Thymus (tissue), 11 donors: ENCODE results near the gene SLC16A6. TPM values are rescaled to one million over a fixed set of nuclear protein-coding genes. Genes with fewer than 3 reads are reported as not detected.

Experiments
- DNase-seq, 9 donors: peaks; one replicate each; pipeline ENCODE4 v3.0.0-alpha.2; 2013; ENCODE audit warnings: low spot score in 9 of 9, low read depth in 6 of 9, missing footprints in 1 of 9
- H3K27ac ChIP-seq, 2 donors: one replicate each; pipeline ENCODE4 v1.5.1; 2013; ENCODE audit warnings: control low read depth in 1 of 2, low read depth in 1 of 2, low read length in 1 of 2, mild to moderate bottlenecking in 1 of 2, moderate library complexity in 1 of 2
- H3K27me3 ChIP-seq, 2 donors: one replicate each; pipeline ENCODE4 v1.5.1; 2013; ENCODE audit warnings: low read length in 1 of 2; ENCODE audit not compliant: control insufficient read depth in 2 of 2, insufficient read depth in 1 of 2
- H3K36me3 ChIP-seq, 2 donors: one replicate each; pipeline ENCODE4 v1.5.1; 2013; ENCODE audit warnings: low read length in 1 of 2, mild to moderate bottlenecking in 1 of 2, moderate library complexity in 1 of 2; ENCODE audit not compliant: control insufficient read depth in 2 of 2, insufficient read depth in 2 of 2
- H3K4me1 ChIP-seq, 2 donors: one replicate each; pipeline ENCODE4 v1.5.1; 2013; ENCODE audit warnings: low read length in 2 of 2; ENCODE audit not compliant: control insufficient read depth in 2 of 2, insufficient read depth in 2 of 2
- H3K4me3 ChIP-seq, 2 donors: one replicate each; pipeline ENCODE4 v1.5.1; 2013; ENCODE audit warnings: low read length in 2 of 2, control low read depth in 1 of 2, mild to moderate bottlenecking in 1 of 2
- H3K9me3 ChIP-seq, 2 donors: one replicate each; pipeline ENCODE4 v1.5.1; 2013; ENCODE audit warnings: low read length in 1 of 2, mild to moderate bottlenecking in 1 of 2; ENCODE audit not compliant: control insufficient read depth in 2 of 2, insufficient read depth in 1 of 2
- WGBS: extraction: QIAGEN DNeasy Blood & Tissue Kit; methylation state at CpG from one replicate; pipeline ENCODE4 v1.1.7; 2013; 5-methylcytosine and 5-hydroxymethylcytosine counted together
- polyA plus RNA-seq: library from polyadenylated mRNA; stranded (reverse); fragments of 200-250 nt; gene quantifications from one replicate; pipeline ENCODE4 v1.2.3, GENCODE V29; 2013
- total RNA-seq: library from RNA; stranded (reverse); fragments of 120-200 nt; gene quantifications from one replicate; pipeline ENCODE4 v1.2.4, GENCODE V29; 2013
- donor health status: healthy.

Gene SLC16A6
- total and polyA plus RNA-seq, 2 donors: 2.0 to 2.4 TPM

- no peak for DNase-seq
- Histone ChIP-seq H3K4me1 (peaks cover 22 to 47% of the 10 kb centered on the region in 2 donors), H3K9me3 (no peaks in the 10 kb centered on the region), H3K27me3 (peaks cover 0 to 16% of the 10 kb centered on the region in 2 donors), H3K27ac (no peak overlapping the region), H3K4me3 (no peak overlapping the region), H3K36me3 (no peaks in the 10 kb centered on the region)
- 96% methylated on average over 4 of the region's 4 CpGs for WGBS
These were observed 3.7 kb upstream of the SLC16A6 start for GRCh38 chr17:68294617-68295016.

GRCh38 chr17:68294196-68294555 is 3.2 kb upstream of the SLC16A6 start:
- Histone ChIP-seq H3K9me3 (no peaks in the 10 kb centered on the region), H3K27me3 (peaks cover 0 to 16% of the 10 kb centered on the region in 2 donors), H3K36me3 (no peaks in the 10 kb centered on the region), H3K4me3 (no peak overlapping the region), H3K4me1 (peaks cover 22 to 51% of the 10 kb centered on the region in 2 donors), H3K27ac (no peak overlapping the region)
- DNase-seq: no peak
- 96% methylated on average over 3 of the region's 3 CpGs for WGBS

GRCh38 chr17:68293490-68294195 is 2.7 kb upstream of the SLC16A6 start:
- Histone ChIP-seq H3K27ac (no peak overlapping the region), H3K4me3 (no peak overlapping the region), H3K27me3 (peaks cover 0 to 16% of the 10 kb centered on the region in 2 donors), H3K9me3 (no peaks in the 10 kb centered on the region), H3K4me1 (peaks cover 22 to 57% of the 10 kb centered on the region in 2 donors), H3K36me3 (no peaks in the 10 kb centered on the region)
- 98% methylated on average over 6 of the region's 6 CpGs for WGBS
- DNase-seq: no peak

- WGBS: 69% methylated on average over 9 of the region's 9 CpGs
- no peak for DNase-seq
- Histone ChIP-seq H3K4me3 (peak overlapping the region; percentile 51 to 74), H3K4me1 (peaks cover 22 to 52% of the 10 kb centered on the region in 2 donors), H3K36me3 (no peaks in the 10 kb centered on the region), H3K27ac (peak overlapping the region; percentile 88 to 94), H3K9me3 (no peaks in the 10 kb centered on the region), H3K27me3 (peaks cover 0 to 16% of the 10 kb centered on the region in 2 donors)
These were observed 1.7 kb upstream of the SLC16A6 start for GRCh38 chr17:68292689-68293040.

- Histone ChIP-seq H3K36me3 (no peaks in the 10 kb centered on the region), H3K4me3 (peak overlapping the region; percentile 51 to 74), H3K4me1 (peaks cover 20 to 46% of the 10 kb centered on the region in 2 donors), H3K27me3 (peaks cover 0 to 16% of the 10 kb centered on the region in 2 donors), H3K9me3 (no peaks in the 10 kb centered on the region), H3K27ac (peak overlapping the region; percentile 88 to 94)
- 1% methylated on average over 76 of the region's 76 CpGs for WGBS
- peak in 8 of 9 donors; percentile 83 to 96 (median 90) for DNase-seq
These were observed 1.1 kb upstream of the SLC16A6 start for GRCh38 chr17:68291836-68292688.

- Histone ChIP-seq H3K9me3 (no peaks in the 10 kb centered on the region), H3K27me3 (peaks cover 0 to 16% of the 10 kb centered on the region in 2 donors), H3K4me3 (peak overlapping the region; percentile 74 to 79), H3K27ac (peak overlapping the region; percentile 89 to 94), H3K4me1 (peaks cover 12 to 33% of the 10 kb centered on the region in 2 donors), H3K36me3 (no peaks in the 10 kb centered on the region)
- DNase-seq: peak in 6 of 9 donors; percentile 39 to 73 (median 44)
- under 1% methylated on average over 50 of the region's 50 CpGs for WGBS
These were observed 516 bp downstream of the SLC16A6 start for GRCh38 chr17:68290268-68290954.

- Histone ChIP-seq H3K4me1 (peaks cover 12 to 33% of the 10 kb centered on the region in 2 donors), H3K9me3 (no peaks in the 10 kb centered on the region), H3K36me3 (no peaks in the 10 kb centered on the region), H3K27me3 (peaks cover 0 to 16% of the 10 kb centered on the region in 2 donors), H3K27ac (peak overlapping the region; percentile 89 to 94), H3K4me3 (peak overlapping the region; percentile 74 to 79)
- WGBS: 13% methylated on average over 9 of the region's 9 CpGs
- no peak for DNase-seq
These were observed 1.0 kb downstream of the SLC16A6 start for GRCh38 chr17:68289936-68290267.

- no peak overlapping the region for H3K27ac ChIP-seq
- 90% methylated on average over 7 of the region's 7 CpGs for WGBS
- H3K27me3 ChIP-seq: peaks cover 0 to 16% of the 10 kb centered on the region in 2 donors
- DNase-seq: no peak
- H3K9me3 ChIP-seq: no peaks in the 10 kb centered on the region
- peaks cover 12 to 33% of the 10 kb centered on the region in 2 donors for H3K4me1 ChIP-seq
- H3K4me3 ChIP-seq: no peak overlapping the region
- no peaks in the 10 kb centered on the region for H3K36me3 ChIP-seq
These were observed 1.5 kb downstream of the SLC16A6 start for GRCh38 chr17:68289473-68289872.
